Measurements from ENCODE around the gene KISS1R.

KISS1R gene

GRCh38 chr19:925087-925525 lies 8.0 kb downstream of the KISS1R start:
- no peak for DNase-seq

- peak; percentile 60 for DNase-seq
These were observed 8.6 kb downstream of the KISS1R start, which contains the start of gene ARID3A for GRCh38 chr19:925526-926322. TSS of gene ARID3A (plus strand) at chr19:926035. CDS start at chr19:929529, 3,494 bp downstream.

GRCh38 chr19:926323-926588 lies 9.1 kb downstream of the KISS1R start:
- no peak for DNase-seq

- no peak for DNase-seq
These were observed 9.6 kb downstream of the KISS1R start for GRCh38 chr19:926589-927350.

GRCh38 chr19:927351-927779 lies 10.2 kb downstream of the KISS1R start:
- DNase-seq: no peak

GRCh38 chr19:927780-928401 lies 10.8 kb downstream of the KISS1R start:
- DNase-seq: no peak

GRCh38 chr19:928471-929202 lies 11.5 kb downstream of the KISS1R start:
- DNase-seq: no peak

- DNase-seq: no peak
These were observed 12.2 kb downstream of the KISS1R start for GRCh38 chr19:929203-929890.

GRCh38 chr19:929891-930258 lies 12.7 kb downstream of the KISS1R start:
- DNase-seq: no peak

- no peak for DNase-seq
These were observed 14.9 kb downstream of the KISS1R start for GRCh38 chr19:931860-932647.

GRCh38 chr19:932648-933552 lies 15.8 kb downstream of the KISS1R start:
- peak; percentile 30 for DNase-seq

- no peak for DNase-seq
These were observed 16.4 kb downstream of the KISS1R start for GRCh38 chr19:933553-933882.

GRCh38 chr19:934197-934840 lies 17.2 kb downstream of the KISS1R start:
- DNase-seq: no peak

- DNase-seq: peak; percentile 87
These were observed 17.8 kb downstream of the KISS1R start for GRCh38 chr19:934865-935479.

GRCh38 chr19:936175-936546 lies 19.0 kb downstream of the KISS1R start:
- no peak for DNase-seq

- no peak for DNase-seq
These were observed 20.1 kb downstream of the KISS1R start for GRCh38 chr19:937259-937694.

GRCh38 chr19:938233-938923 lies 21.2 kb downstream of the KISS1R start:
- DNase-seq: no peak

- DNase-seq: no peak
These were observed 22.3 kb downstream of the KISS1R start for GRCh38 chr19:939439-939838.

GRCh38 chr19:939922-940321 lies 22.8 kb downstream of the KISS1R start:
- no peak for DNase-seq
